Panc1 (cell line): Measurements from ENCODE around the gene ADAMTSL3. TPM values are rescaled to one million over a fixed set of nuclear protein-coding genes. Genes with fewer than 3 reads are reported as not detected.

Experiments used
- ATAC-seq: fragments of 200-7000 bp; cut with Tn5 transposase; 2 replicates; pipeline ENCODE4 v1.9.1; 2020; ENCODE audit warnings: mild to moderate bottlenecking, moderate library complexity
- BruUV-seq: library from RNA; stranded (reverse); fragments of 400-500 nt; replicated peaks from 2 replicates; lab custom pipeline; 2021; lab: Mats Ljungman, UMichigan
- CTCF ChIA-PET: fragments of 300-600 bp; sonication (Branson Sonifier 250); formaldehyde crosslinking; loops from one replicate; lab custom pipeline; 2022; ENCODE audit warnings: antibody characterized with exemption; lab: Charles Lee
- POLR2A ChIA-PET: fragments of 300-600 bp; sonication (Branson Sonifier 250); formaldehyde crosslinking; loops from one replicate; lab custom pipeline; 2022; ENCODE audit warnings: antibody characterized with exemption; lab: Charles Lee
- DNase-seq: peaks from one replicate; pipeline ENCODE4 v3.0.0-alpha.2; 2010; ENCODE audit warnings: low read depth, low spot score
- H3K27ac ChIP-seq: 2 replicates; pipeline ENCODE4 v1.5.1; 2011; ENCODE audit warnings: mild to moderate bottlenecking, low read length, inconsistent platforms
- H3K27me3 ChIP-seq: fragments of 200-500 bp; sonication (Bioruptor generic); 2 replicates; pipeline ENCODE4 v1.6.0; 2014; ENCODE audit warnings: low read length, inconsistent platforms; ENCODE audit not compliant: control insufficient read depth, insufficient read depth
- H3K36me3 ChIP-seq: fragments of 200-500 bp; sonication (Bioruptor generic); 2 replicates; pipeline ENCODE4 v1.5.1; 2014; ENCODE audit warnings: inconsistent platforms, mild to moderate bottlenecking, low read length, moderate library complexity; ENCODE audit not compliant: control insufficient read depth, insufficient read depth
- H3K4me1 ChIP-seq: 2 replicates; pipeline ENCODE4 v1.5.1; 2011; ENCODE audit warnings: inconsistent platforms, mild to moderate bottlenecking, low read length, moderate library complexity; ENCODE audit not compliant: control insufficient read depth, insufficient read depth
- H3K4me3 ChIP-seq, 2 experiments: 2 replicates each; pipeline ENCODE4 v1.5.1; 2011 to 2012; ENCODE audit warnings: low read depth in 2 of 2, low read length in 2 of 2, mild to moderate bottlenecking in 2 of 2, inconsistent platforms in 1 of 2, moderate library complexity in 1 of 2
- H3K9me3 ChIP-seq: fragments of 200-500 bp; sonication (Bioruptor generic); 2 replicates; pipeline ENCODE4 v1.5.1; 2014; ENCODE audit warnings: low read depth, mild to moderate bottlenecking, inconsistent platforms, low read length, moderate library complexity; ENCODE audit not compliant: control insufficient read depth, insufficient read depth
- CTCF ChIP-seq: fragments of 450-650 bp; IDR thresholded peaks from 2 replicates; pipeline ENCODE4 v1.5.1; 2017; ENCODE audit warnings: mild to moderate bottlenecking
- POLR2AphosphoS5 ChIP-seq: IDR thresholded peaks from 2 replicates; pipeline ENCODE4 v1.6.1; 2012; ENCODE audit warnings: mild to moderate bottlenecking, low read depth, low read length, moderate library complexity
- SIN3A ChIP-seq: IDR thresholded peaks from 2 replicates; pipeline ENCODE4 v1.6.1; 2012; ENCODE audit warnings: low read depth, mild to moderate bottlenecking, low read length, moderate library complexity, borderline replicate concordance; ENCODE audit not compliant: insufficient read depth
- TCF7L2 ChIP-seq: IDR thresholded peaks from 2 replicates; pipeline ENCODE4 v1.6.1; 2011; ENCODE audit warnings: mild to moderate bottlenecking, low read depth, low read length, inconsistent platforms
- in situ Hi-C: cut with HindIII; loops from 2 replicates; pipeline ENCODE4 v1.10.0; 2016; ENCODE audit warnings: low sequenced_read_pairs, low pct_unique_long_range_greater_than_20kb
- intact Hi-C: fragments of 100-400 bp; cut with micrococcal nuclease; formaldehyde crosslinking; loops from one replicate; pipeline ENCODE4 v1.10.0; 2022; ENCODE audit not compliant: unreplicated experiment
- total RNA-seq: library from RNA; stranded (reverse); gene quantifications from one replicate; pipeline ENCODE4 v1.2.1, GENCODE V29; 2021; ENCODE audit not compliant: unreplicated experiment
- TF ChIP-seq, protein P1 (sequence below), 2 experiments: IDR thresholded peaks; 2 replicates each; pipeline ENCODE4 v1.6.1; 2011 to 2012; ENCODE audit warnings: low read depth in 2 of 2, control low read depth in 1 of 2, low read length in 1 of 2, mild to moderate bottlenecking in 1 of 2, moderate library complexity in 1 of 2; ENCODE audit not compliant: insufficient read depth in 1 of 2

Gene ADAMTSL3
- total RNA-seq, 1 experiment from 2014 or later, result not detected

DNA sequence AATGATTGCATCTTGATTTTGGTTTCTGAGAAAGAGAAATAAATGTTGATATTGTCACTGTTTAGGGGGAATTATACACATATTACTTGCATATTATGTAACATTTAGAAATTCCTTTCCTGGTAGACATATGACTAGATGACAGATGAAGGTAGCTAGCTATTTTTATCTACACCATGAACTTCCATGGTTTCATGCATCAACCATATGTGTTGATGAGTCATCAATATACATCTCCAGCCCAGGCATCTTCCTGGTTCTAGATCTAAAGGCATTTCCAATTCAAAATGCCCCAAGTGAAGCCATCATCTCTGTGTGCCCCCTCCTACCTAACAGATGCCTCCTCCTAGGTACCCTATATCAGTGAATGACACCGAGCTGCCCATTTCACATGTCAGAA, 9.5 kb upstream of the ADAMTSL3 start:
- Histone ChIP-seq H3K4me3 (no peak overlapping the region), H3K36me3 (no peaks in the 10 kb centered on the region), H3K27me3 (no peaks in the 10 kb centered on the region), H3K27ac (no peak overlapping the region), H3K9me3 (no peaks in the 10 kb centered on the region), H3K4me1 (no peaks in the 10 kb centered on the region)
- no peak for DNase-seq
- POLR2A ChIA-PET, result no interaction called here
- TF ChIP-seq TCF7L2 (no peak), SIN3A (no peak), POLR2AphosphoS5 (no peak), CTCF (no peak)
- TF ChIP-seq, protein P1, sequence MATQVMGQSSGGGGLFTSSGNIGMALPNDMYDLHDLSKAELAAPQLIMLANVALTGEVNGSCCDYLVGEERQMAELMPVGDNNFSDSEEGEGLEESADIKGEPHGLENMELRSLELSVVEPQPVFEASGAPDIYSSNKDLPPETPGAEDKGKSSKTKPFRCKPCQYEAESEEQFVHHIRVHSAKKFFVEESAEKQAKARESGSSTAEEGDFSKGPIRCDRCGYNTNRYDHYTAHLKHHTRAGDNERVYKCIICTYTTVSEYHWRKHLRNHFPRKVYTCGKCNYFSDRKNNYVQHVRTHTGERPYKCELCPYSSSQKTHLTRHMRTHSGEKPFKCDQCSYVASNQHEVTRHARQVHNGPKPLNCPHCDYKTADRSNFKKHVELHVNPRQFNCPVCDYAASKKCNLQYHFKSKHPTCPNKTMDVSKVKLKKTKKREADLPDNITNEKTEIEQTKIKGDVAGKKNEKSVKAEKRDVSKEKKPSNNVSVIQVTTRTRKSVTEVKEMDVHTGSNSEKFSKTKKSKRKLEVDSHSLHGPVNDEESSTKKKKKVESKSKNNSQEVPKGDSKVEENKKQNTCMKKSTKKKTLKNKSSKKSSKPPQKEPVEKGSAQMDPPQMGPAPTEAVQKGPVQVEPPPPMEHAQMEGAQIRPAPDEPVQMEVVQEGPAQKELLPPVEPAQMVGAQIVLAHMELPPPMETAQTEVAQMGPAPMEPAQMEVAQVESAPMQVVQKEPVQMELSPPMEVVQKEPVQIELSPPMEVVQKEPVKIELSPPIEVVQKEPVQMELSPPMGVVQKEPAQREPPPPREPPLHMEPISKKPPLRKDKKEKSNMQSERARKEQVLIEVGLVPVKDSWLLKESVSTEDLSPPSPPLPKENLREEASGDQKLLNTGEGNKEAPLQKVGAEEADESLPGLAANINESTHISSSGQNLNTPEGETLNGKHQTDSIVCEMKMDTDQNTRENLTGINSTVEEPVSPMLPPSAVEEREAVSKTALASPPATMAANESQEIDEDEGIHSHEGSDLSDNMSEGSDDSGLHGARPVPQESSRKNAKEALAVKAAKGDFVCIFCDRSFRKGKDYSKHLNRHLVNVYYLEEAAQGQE (IDR thresholded peaks at IDR 0.05; ENCODE audit: insufficient read depth in 1 of 2, low read depth in 2 of 2, low read length in 1 of 2), result no peak
- CTCF ChIA-PET, result no interaction called here
- intact Hi-C loops (no loop called here), in situ Hi-C loops (no loop called here)
- no TSS peak for BruUV-seq
- ATAC-seq, result no peak

DNA sequence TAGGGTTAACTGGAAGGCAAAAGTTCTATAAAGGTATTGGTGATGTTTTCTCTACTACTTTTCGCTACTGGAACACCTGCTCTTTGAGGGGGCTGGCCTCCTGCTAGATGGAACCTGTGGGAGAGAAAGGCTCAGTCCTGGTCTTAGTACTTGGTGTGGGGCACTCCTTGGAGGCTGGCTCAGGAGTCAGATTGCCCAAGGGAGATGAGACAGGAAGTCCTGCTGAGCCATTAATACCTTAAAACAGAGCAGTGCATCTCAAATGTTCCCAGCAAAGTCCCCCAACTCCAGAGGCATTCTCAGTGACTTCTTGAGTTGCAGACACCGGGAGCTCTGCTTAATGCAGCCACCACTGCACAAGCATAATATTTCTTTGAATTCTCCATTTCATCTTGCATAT, 3.1 kb upstream of the ADAMTSL3 start:
- BruUV-seq, result no TSS peak

More for the DNA sequence above, 3.1 kb upstream of the ADAMTSL3 start:
- no peak for DNase-seq
- Histone ChIP-seq H3K27ac (no peak overlapping the region), H3K36me3 (no peaks in the 10 kb centered on the region), H3K9me3 (no peaks in the 10 kb centered on the region), H3K27me3 (no peaks in the 10 kb centered on the region), H3K4me1 (no peaks in the 10 kb centered on the region), H3K4me3 (no peak overlapping the region)
- CTCF ChIA-PET, result no interaction called here
- intact Hi-C loops, result no loop called here
- no peak for ATAC-seq
- POLR2A ChIA-PET, result no interaction called here
- in situ Hi-C loops, result no loop called here
- no peak for TF ChIP-seq CTCF
- TF ChIP-seq TCF7L2, result no peak
- no peak for TF ChIP-seq SIN3A
- TF ChIP-seq, protein P1 (IDR thresholded peaks at IDR 0.05; ENCODE audit: insufficient read depth in 1 of 2, low read depth in 2 of 2, low read length in 1 of 2), result no peak
- TF ChIP-seq POLR2AphosphoS5, result no peak
